Stimulated activated CD4-positive, alpha-beta T cell treated with anti-CD3 and anti-CD28 coated beads, Interleukin-2, amount 100 ng/mL, for 4 hours (primary cell): ENCODE measurements around the gene MCTP1.

Experiments used
- DNase-seq: peaks from one replicate; pipeline ENCODE4 v3.0.0-alpha.2; 2020; ENCODE audit warnings: low read depth

MCTP1 gene

GRCh38 chr5:95284572-95285408, at the start of gene MCTP1:
MCTP1 (minus strand) TSS chr5:95285094.
- no peak for DNase-seq

GRCh38 chr5:95332158-95332557, 47.3 kb upstream of the MCTP1 start:
- DNase-seq = no peak

GRCh38 chr5:95331358-95331757, 46.5 kb upstream of the MCTP1 start:
- DNase-seq = no peak

- DNase-seq = no peak
Observed at GRCh38 chr5:95327211-95327610, 42.3 kb upstream of the MCTP1 start.

GRCh38 chr5:95317687-95318086, 32.8 kb upstream of the MCTP1 start:
- no peak for DNase-seq

- no peak for DNase-seq
Observed at GRCh38 chr5:95317085-95317484, 32.2 kb upstream of the MCTP1 start.

- DNase-seq = no peak
Observed at GRCh38 chr5:95304711-95305110, 19.8 kb upstream of the MCTP1 start.

- DNase-seq = no peak
Observed at GRCh38 chr5:95298651-95299050, 13.8 kb upstream of the MCTP1 start.

GRCh38 chr5:95296291-95296690, 11.4 kb upstream of the MCTP1 start:
- no peak for DNase-seq

- DNase-seq = no peak
Observed at GRCh38 chr5:95285409-95285755, 488 bp upstream of the MCTP1 start.

- no peak for DNase-seq
Observed at GRCh38 chr5:95283761-95284571, 928 bp downstream of the MCTP1 start.

- no peak for DNase-seq
Observed at GRCh38 chr5:95283022-95283615, 1.8 kb downstream of the MCTP1 start.

- DNase-seq = no peak
Observed at GRCh38 chr5:95281226-95281625, 3.7 kb downstream of the MCTP1 start.

GRCh38 chr5:95280401-95281095, 4.3 kb downstream of the MCTP1 start:
- no peak for DNase-seq

- DNase-seq = no peak
Observed at GRCh38 chr5:95274011-95274410, 10.9 kb downstream of the MCTP1 start.

- DNase-seq = no peak
Observed at GRCh38 chr5:95272316-95272929, 12.5 kb downstream of the MCTP1 start.

GRCh38 chr5:95262933-95263660, 21.8 kb downstream of the MCTP1 start:
- no peak for DNase-seq

GRCh38 chr5:95261437-95262175, 23.3 kb downstream of the MCTP1 start:
- no peak for DNase-seq

GRCh38 chr5:95256991-95257390, 27.9 kb downstream of the MCTP1 start:
- DNase-seq = no peak

GRCh38 chr5:95256446-95256845, 28.4 kb downstream of the MCTP1 start:
- DNase-seq = no peak
